Measurements from ENCODE around the gene TCF23.

The TCF23 gene

GRCh38 chr2:27128668-27129571, 19.9 kb upstream of the TCF23 start:
- no peak for DNase-seq (ENCODE audit: low read depth in 2 of 2)

- DNase-seq (ENCODE audit: low read depth in 2 of 2), result no peak
Measured at GRCh38 chr2:27130396-27130795, 18.4 kb upstream of the TCF23 start.

- DNase-seq (ENCODE audit: low read depth in 2 of 2), result no peak
Measured at GRCh38 chr2:27131429-27131828, 17.4 kb upstream of the TCF23 start.

GRCh38 chr2:27133195-27133875, 15.5 kb upstream of the TCF23 start:
- no peak for DNase-seq (ENCODE audit: low read depth in 2 of 2)

GRCh38 chr2:27133905-27134780, 14.7 kb upstream of the TCF23 start, which contains the start of gene PREB:
Gene PREB, minus strand, starts transcription at chr2:27134636. Its CDS starts 215 bp downstream, at chr2:27134421.
- peak; percentile 98 for DNase-seq (ENCODE audit: low read depth in 2 of 2)

GRCh38 chr2:27134781-27135477, 13.9 kb upstream of the TCF23 start:
- DNase-seq (ENCODE audit: low read depth in 2 of 2), result no peak

- no peak for DNase-seq (ENCODE audit: low read depth in 2 of 2)
Measured at GRCh38 chr2:27135478-27135955, 13.3 kb upstream of the TCF23 start.

- no peak for DNase-seq (ENCODE audit: low read depth in 2 of 2)
Measured at GRCh38 chr2:27136751-27137150, 12.1 kb upstream of the TCF23 start.

- no peak for DNase-seq (ENCODE audit: low read depth in 2 of 2)
Measured at GRCh38 chr2:27137322-27137935, 11.4 kb upstream of the TCF23 start.

GRCh38 chr2:27138111-27138510, 10.7 kb upstream of the TCF23 start:
- no peak for DNase-seq (ENCODE audit: low read depth in 2 of 2)

GRCh38 chr2:27139310-27139709, 9.5 kb upstream of the TCF23 start, which contains the start of gene PRR30:
Gene PRR30, minus strand, starts transcription at chr2:27139410. Its CDS starts 1,081 bp downstream, at chr2:27138329.
- no peak for DNase-seq (ENCODE audit: low read depth in 2 of 2)

GRCh38 chr2:27143285-27143684, 5.5 kb upstream of the TCF23 start:
- no peak for DNase-seq (ENCODE audit: low read depth in 2 of 2)

- DNase-seq (ENCODE audit: low read depth in 2 of 2), result no peak
Measured at GRCh38 chr2:27145682-27146081, 3.1 kb upstream of the TCF23 start.

GRCh38 chr2:27147935-27148334, 869 bp upstream of the TCF23 start:
- no peak for DNase-seq (ENCODE audit: low read depth in 2 of 2)

- no peak for DNase-seq (ENCODE audit: low read depth in 2 of 2)
Measured at GRCh38 chr2:27149570-27150405, 984 bp downstream of the TCF23 start.

GRCh38 chr2:27150639-27151230, 1.9 kb downstream of the TCF23 start:
- DNase-seq (ENCODE audit: low read depth in 2 of 2), result no peak

GRCh38 chr2:27152102-27152795, 3.4 kb downstream of the TCF23 start:
- DNase-seq (ENCODE audit: low read depth in 2 of 2), result no peak

GRCh38 chr2:27152796-27153464, 4.1 kb downstream of the TCF23 start:
- no peak for DNase-seq (ENCODE audit: low read depth in 2 of 2)
